RWPE2 (cell line): ENCODE data around the gene FBXO45.
"Not testable (repeated sequence)": the region's sequence is repeated elsewhere in the genome, so short reads cannot be mapped to it uniquely, and the experiment has no call there.

Experiments
- ATAC-seq: fragments of 200-7000 bp; cut with Tn5 transposase; 3 replicates; pipeline ENCODE4 v1.9.1; 2021; ENCODE audit warnings: low read depth
- DNase-seq: peaks from one replicate; pipeline ENCODE4 v3.0.0-alpha.2; 2020; ENCODE audit warnings: low spot score
- H3K27ac ChIP-seq: fragments of 450-650 bp; 2 replicates; pipeline ENCODE4 v1.5.1; 2017; ENCODE audit warnings: mild to moderate bottlenecking; ENCODE audit not compliant: poor library complexity, severe bottlenecking
- H3K27me3 ChIP-seq: fragments of 250-450 bp; sonication (Bioruptor Pico); 2 replicates; pipeline ENCODE4 v1.5.1; 2021; ENCODE audit warnings: mild to moderate bottlenecking, moderate library complexity; ENCODE audit not compliant: insufficient read depth, poor library complexity, severe bottlenecking
- H3K36me3 ChIP-seq: fragments of 250-450 bp; sonication (Bioruptor Pico); 2 replicates; pipeline ENCODE4 v1.5.1; 2020; ENCODE audit warnings: low read depth, mild to moderate bottlenecking, moderate library complexity
- H3K4me1 ChIP-seq: fragments of 250-450 bp; sonication (Bioruptor Pico); 2 replicates; pipeline ENCODE4 v1.5.1; 2021; ENCODE audit warnings: mild to moderate bottlenecking, moderate library complexity; ENCODE audit not compliant: insufficient read depth, poor library complexity, severe bottlenecking
- H3K4me3 ChIP-seq: fragments of 250-450 bp; sonication (Bioruptor Pico); 2 replicates; pipeline ENCODE4 v1.5.1; 2021; ENCODE audit warnings: mild to moderate bottlenecking, moderate library complexity; ENCODE audit not compliant: severe bottlenecking
- H3K9me3 ChIP-seq: fragments of 250-450 bp; sonication (Bioruptor Pico); 2 replicates; pipeline ENCODE4 v1.5.1; 2021; ENCODE audit warnings: mild to moderate bottlenecking, moderate library complexity; ENCODE audit not compliant: severe bottlenecking
- CTCF ChIP-seq: fragments of 450-650 bp; IDR thresholded peaks from one replicate; pipeline ENCODE4 v1.5.1; 2017; ENCODE audit warnings: mild to moderate bottlenecking, moderate library complexity; ENCODE audit not compliant: poor library complexity, severe bottlenecking

FBXO45 gene

GRCh38 chr3:196596355-196596754 is 27.9 kb downstream of the FBXO45 start:
- Histone ChIP-seq H3K27me3 (no peaks in the 10 kb centered on the region), H3K9me3 (no peaks in the 10 kb centered on the region), H3K4me3 (no peak overlapping the region), H3K27ac (no peak overlapping the region), H3K36me3 (no peaks in the 10 kb centered on the region), H3K4me1 (no peaks in the 10 kb centered on the region)
- DNase-seq: no peak
- ATAC-seq: no peak
- no peak for TF ChIP-seq CTCF

- not testable (repeated sequence) for H3K4me3 ChIP-seq, H3K27ac ChIP-seq, ATAC-seq, H3K9me3 ChIP-seq, DNase-seq, H3K27me3 ChIP-seq, H3K4me1 ChIP-seq, H3K36me3 ChIP-seq
Observed at GRCh38 chr3:196597971-196598733, 29.7 kb downstream of the FBXO45 start.

GRCh38 chr3:196599734-196600128 is 31.3 kb downstream of the FBXO45 start:
- Histone ChIP-seq H3K4me3 (no peak overlapping the region), H3K27ac (no peak overlapping the region), H3K4me1 (no peaks in the 10 kb centered on the region), H3K36me3 (no peaks in the 10 kb centered on the region), H3K27me3 (no peaks in the 10 kb centered on the region), H3K9me3 (no peaks in the 10 kb centered on the region)
- TF ChIP-seq CTCF: no peak
- no peak for DNase-seq
- no peak; the same call in 2 of the 3 replicates for ATAC-seq

- DNase-seq (no peak), ATAC-seq (no peak)
- Histone ChIP-seq H3K9me3 (no peaks in the 10 kb centered on the region), H3K4me3 (no peak overlapping the region), H3K4me1 (no peaks in the 10 kb centered on the region), H3K27me3 (no peaks in the 10 kb centered on the region), H3K27ac (no peak overlapping the region), H3K36me3 (no peaks in the 10 kb centered on the region)
- TF ChIP-seq CTCF: no peak
Observed at GRCh38 chr3:196600359-196600758, 31.9 kb downstream of the FBXO45 start.

GRCh38 chr3:196602673-196603072 is 34.2 kb downstream of the FBXO45 start:
- no peak for TF ChIP-seq CTCF
- ATAC-seq (no peak), DNase-seq (no peak)
- Histone ChIP-seq H3K4me3 (no peak overlapping the region), H3K4me1 (no peaks in the 10 kb centered on the region), H3K9me3 (no peaks in the 10 kb centered on the region), H3K27ac (no peak overlapping the region), H3K36me3 (no peaks in the 10 kb centered on the region), H3K27me3 (no peaks in the 10 kb centered on the region)
